Fibroblast of skin of left quadriceps (primary cell): Measurements from ENCODE around the gene MREG.

Source experiments
- DNase-seq, 2 experiments: peaks; one replicate each; pipeline ENCODE4 v3.0.0-alpha.2; 2013; ENCODE audit warnings: low read depth in 2 of 2

Gene MREG

DNA sequence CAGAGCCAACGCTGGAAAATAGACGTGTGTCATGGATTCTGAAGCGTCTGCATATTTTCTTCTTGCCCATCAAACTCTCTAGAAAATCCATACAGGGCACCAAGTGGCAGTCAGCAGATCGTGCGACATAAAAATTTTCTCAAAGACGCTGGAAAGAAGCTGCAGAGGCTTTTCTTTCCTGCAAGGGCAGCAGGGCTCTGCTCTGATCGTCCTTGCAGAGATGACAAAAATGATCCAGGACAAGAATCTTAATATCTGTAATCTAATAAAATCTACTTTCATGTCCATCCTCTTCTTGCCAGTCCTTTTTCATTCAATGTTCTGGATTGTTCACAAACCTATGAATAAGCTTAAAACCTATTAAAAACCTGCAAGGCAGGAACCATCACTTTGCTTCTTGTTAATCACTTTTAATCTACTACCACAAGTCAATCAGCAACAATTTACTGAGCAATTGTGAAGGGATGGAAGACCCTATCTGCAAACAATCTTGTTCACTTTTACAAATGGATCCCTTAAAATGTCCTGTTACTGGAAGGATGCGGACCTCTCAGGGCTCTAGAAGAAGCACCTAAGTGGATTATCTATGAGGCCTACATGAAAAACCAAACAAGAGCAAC lies 93.6 kb downstream of the MREG start:
- DNase-seq: no peak

DNA sequence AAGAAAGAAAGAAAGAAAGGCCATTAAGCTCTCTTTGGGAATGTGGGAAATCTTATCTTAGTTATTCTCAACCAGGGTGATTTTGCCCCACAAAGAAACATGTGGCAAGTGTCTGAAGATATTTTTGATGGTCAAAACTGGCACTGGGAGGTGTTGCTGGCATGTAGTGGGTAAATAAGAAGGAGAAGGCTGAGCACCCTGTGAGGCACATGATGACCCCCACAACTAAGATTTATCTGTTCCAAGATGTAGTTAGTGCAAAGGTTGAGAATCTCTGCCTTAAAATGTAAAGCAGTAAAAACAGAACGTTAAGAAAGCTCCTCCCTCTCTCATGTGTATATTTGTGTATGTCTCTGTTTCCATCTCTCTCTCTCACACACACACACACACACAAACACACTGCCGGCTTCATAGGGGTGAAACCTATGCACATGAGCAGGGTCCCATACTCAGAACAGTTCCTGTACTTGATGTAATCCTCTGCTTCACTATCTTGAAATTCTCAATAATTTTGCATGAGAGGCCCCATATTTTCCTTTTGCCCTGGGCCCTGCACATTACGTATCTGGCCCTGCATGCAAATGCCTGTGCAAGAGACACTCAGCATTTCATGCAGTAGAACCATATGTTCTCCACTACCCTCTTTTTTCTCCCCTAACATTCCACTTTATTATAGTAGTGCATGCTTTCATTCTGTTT lies 94.3 kb downstream of the MREG start:
- no peak for DNase-seq

DNA sequence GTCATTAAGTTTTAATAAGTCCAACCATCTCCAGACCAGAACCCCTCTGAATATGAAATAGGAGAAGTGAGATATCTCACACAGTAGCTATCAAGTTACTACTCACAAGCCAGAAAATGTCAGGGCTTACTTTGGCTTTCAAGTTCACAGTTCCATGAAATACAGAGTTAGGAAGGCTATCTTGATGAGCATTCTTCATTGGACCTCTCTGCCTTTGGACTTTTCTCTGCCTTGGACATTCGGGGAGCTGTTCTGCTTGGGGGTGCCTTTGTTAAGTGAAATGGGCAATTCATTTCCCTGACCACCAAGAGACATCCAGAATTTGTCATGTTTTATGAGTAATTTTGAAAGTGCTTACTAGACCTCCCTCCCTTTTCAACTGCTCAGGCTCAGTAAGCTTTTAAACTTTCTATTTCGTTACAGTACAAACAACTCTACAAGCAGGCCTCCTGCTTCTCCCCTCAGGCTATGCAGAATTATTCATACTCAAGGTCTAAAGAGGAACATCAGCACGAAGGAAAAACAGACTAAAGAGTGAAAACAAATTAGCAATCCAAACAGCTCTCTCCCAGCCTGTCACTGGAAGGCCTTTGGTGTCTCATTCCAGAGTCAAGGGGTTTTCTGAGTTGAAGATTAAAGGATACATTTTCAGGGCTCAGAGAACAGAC lies 95.3 kb downstream of the MREG start:
- DNase-seq: no peak

DNA sequence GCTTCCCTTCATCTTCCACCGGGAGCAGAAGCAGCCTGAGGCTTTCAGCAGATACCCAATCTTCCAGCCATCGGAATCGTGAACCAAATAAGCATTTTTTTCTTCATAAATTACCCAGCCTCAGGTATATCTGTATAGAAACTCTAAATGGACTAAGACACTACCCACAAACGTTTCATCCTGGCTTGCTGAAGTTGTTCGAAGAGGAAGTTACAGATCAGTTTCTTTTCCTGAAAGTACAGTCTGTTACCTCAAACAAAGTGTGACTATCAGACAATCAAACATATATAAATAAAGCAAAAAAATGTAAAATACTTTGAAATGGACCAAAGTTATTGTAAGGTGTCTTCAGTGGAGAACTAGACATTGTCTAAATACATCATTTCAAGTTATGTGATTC lies 97.9 kb downstream of the MREG start:
- DNase-seq: no peak

DNA sequence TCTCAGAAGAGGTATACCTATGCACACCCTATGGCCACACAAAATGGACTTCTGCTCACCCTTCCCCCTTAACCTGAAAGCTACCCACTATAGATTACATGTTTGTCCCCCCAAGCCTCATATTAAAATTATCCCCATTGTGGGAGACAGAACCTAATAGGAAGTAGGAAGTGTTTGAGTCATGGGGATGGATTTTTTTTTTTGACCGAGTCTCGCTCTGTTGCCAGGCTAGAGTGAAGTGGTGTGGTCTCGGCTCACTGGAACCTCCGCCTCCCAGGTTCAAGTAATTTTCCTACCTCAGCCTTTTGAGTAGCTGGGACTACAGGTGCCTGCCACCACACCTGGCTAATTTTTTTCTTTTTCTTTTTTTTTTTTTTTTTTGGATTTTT lies 98.6 kb downstream of the MREG start:
- DNase-seq: no peak

DNA sequence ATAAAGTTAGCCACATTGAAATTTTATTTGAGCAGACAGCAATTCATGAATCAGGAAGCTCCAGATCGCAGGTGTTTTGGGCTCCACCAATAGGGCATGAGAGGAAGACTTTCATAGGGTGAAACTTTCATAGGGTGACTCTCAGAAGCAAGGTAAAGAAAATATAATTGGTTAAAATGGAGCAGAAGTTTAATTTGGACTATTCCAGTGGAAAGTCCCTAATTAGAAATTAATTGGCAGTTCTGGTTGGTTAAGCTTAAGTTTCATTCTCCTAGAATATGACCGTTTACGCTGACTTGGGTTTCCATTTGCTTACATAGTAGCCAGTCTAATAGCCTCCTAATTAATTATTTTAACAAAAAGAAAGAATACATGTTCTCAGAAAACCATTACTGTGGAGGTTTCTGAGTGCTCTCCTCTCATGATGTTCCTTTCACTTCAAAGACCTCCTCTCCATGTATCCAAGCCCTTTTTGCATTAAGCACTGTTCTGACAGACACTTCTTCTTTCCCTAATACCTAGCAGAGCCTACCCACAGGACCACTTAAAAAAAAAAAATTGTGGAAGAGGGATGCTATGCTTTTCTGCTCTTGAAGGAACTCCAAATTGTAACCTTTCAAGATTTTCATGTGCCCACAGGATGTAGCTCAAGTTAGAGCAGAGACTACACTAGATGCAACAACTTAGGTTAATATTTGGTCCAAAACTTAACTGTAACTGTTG lies 99.1 kb downstream of the MREG start:
- no peak for DNase-seq

DNA sequence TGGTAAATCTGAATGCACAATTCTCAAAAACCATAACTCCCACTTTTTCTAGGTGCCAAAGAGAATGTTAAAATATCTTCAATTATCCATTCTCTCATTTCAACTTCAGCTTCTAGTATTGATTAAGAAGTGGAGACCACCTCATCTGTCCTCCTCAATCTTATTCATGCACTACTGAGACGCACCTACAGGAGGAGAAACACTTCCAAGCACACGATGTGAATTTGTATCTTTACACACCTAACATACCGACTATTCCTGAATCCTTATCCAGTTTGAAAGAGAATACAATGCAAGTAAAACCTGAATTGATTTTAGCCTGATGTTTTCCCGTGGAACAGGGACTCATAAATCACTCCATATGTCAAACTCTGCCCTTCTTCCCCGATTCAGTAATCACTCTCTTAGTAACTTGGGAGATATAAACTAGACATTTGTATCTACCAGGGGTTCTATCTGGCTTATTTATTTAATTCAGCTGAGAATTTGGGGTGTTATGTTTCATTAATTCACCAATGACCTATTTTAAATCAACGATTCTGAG lies 101.0 kb downstream of the MREG start:
- no peak for DNase-seq

DNA sequence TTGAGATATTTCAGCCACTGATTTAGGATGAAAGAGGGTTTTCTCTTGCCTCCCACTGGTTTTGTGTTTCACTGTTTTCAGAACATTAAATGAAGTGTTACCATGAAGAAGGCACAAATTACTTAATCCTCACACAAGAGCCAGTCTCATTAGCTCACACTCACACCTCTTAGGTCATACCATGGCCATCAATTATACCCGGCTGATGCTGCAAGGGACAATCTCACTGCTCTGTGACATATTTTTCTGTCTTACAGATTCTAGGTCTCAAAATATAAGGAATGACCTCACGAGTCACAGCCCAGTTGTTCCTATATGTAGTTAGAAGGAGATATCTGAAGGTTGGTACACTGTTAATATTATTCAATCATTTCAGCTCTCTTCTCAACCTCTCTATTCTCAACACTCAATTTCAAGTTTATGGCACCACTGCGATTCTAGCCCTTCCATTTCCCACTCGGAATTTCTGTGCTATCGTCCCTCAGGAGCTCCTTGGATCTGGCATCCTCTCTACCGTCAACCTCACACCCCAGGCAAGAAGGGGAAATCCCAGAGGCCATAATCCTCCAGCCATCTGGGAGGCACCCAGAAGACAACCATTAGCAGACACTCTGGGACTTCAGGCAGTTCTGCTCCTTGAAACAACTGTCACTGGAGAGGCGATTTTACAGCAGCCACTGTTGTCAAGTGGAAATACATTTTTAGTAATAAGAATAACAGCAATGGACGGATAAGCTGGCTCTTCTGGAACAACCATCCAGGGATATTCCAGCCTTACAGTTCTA lies 101.9 kb downstream of the MREG start:
- DNase-seq: no peak

DNA sequence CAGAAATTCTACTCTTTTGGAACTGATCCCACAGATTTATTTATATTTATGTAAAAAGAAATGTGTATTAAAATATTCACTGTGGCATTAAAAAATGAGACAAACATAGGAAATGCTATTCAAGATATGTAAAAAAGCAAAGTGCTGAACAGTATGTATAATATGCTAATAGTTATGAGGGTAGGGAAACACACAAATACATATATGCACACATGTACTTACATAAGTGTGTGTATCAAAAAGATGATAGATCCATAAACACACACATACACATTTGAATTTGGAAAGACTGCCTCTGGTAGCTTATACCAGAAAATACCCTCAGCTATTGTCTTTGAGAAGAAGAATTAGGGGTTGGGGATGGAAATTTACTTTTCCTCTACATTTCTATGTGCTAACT lies 103.2 kb downstream of the MREG start:
- no peak for DNase-seq

DNA sequence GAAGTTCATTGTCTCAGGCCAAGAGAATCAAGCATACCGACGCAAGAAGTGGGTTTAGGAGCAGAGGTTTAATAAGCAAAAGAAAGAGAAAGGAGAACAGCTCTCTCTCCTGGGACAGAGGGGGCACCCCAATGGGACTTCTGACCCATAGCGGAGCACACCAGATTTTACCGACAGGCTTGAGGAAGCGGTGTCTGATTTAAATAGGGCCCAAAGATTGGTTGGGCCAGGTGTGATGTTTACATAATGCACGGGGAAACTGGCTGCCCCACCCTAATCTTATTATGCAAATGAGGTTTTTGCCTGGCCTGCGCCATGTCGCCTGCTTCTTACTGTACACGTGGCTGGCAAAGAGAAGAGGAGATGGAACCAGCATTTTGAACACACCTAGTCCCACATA lies 106.2 kb downstream of the MREG start:
- DNase-seq: no peak

DNA sequence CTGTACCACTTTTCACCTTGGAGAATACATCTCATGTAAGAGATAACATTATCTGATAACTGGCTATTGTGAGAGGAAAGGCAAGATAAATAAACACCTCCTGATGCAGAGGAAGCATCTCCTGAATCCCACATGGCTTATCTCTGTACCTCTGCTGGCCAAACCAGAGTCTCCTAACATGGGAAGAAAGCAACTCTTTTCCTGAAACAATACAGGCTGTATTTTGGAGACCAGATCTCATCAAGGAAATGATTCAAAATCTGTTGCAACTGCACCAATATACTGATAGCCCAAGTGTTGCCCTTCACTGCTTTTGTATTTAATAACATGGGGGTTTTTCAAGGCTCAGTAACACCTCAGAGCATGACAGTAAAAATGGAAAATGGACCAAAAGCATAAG lies 106.9 kb downstream of the MREG start:
- no peak for DNase-seq

DNA sequence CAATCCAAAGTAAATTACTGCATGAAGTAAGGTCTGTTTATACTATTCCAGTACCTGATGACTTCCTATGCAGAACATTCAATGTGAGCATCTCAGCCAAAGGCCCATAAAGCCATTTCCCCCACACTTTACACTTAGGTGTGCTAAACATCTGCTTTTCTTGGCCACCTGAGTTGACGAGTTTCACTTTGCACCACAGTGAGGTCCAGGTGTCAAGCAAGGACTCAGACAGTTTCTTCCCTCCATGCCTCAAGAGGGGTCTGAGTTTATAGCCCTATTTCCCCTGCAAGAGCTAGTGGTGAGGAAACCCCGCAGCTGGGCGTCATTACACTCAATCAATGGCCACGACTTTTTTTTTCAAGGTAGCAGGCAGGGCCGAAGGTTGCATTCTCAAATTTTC lies 107.7 kb downstream of the MREG start:
- DNase-seq: no peak

DNA sequence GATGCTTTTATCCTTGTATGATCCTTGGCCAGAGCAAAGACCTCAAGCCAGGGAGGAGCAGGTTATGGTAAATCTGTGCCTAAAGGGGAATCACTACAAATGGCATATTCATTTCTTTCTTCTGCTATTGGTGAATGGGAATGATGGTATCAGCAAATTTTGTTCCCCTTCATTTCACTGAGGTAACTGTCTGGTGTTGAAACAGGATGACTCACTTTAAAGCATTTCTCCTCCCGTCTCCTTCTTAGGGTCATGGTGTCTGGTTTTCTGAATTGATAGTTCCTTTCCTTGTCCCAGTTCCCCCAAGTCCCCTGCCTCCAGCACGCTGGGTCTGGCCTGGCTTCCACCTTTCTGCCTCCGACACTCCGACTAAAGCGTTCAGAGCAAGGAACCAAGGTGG lies 109.2 kb downstream of the MREG start:
- DNase-seq: no peak

DNA sequence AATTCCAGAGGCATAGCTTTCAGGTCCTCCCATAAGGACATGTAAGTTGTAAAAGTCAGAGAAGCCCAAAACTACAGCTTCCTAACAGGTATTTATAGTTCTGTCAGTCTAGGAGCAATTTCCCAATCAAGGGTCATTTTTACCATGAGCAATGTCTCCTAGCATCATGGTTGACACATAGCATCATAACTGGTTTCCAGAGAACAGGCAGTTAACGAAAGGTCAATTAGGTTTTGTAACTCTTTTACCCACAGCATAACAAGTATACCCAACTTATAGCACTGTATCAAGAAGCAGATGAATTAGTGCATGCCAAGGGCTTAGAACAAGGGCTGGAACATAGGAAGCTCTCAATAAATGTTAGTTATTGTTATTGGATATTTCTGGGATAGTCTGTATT lies 110.1 kb downstream of the MREG start:
- no peak for DNase-seq

DNA sequence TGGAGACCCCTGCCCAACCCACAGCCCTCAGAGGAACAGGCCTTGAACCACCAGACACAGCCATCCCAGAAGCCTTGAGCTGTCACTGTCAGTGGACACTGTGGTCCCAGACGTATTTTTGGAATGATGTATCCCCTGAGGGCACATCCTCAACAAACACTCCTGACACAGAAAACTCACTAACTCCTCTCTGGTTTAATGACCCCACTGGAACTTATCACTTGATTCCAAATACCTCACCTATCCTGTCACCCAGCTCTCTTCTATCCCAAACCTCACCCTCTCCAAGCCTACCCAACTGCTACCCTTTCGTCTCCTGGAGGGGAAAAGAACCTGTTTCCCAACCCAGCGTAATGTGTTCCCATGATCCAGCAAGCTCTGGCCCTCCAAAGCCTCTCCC lies 111.6 kb downstream of the MREG start:
- no peak for DNase-seq

DNA sequence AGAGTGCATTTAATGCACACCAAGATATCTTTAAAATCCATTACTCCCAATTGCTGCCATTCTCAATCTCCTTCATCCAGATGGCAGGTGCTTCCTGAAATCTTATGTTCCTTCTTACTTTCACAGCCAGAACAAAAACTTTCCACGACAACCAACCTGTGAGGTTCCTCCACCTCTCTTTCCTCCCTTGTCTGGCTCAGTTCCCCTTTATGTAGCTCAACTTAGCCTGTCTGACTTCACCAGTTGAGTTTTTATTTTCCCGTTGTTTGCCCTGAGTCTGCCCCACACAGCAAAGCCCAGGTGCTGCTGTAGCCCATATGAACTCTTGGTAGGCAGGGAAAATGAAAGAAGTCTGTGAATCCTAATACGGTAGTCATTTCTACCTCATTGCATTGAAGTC lies 112.5 kb downstream of the MREG start:
- DNase-seq: no peak

DNA sequence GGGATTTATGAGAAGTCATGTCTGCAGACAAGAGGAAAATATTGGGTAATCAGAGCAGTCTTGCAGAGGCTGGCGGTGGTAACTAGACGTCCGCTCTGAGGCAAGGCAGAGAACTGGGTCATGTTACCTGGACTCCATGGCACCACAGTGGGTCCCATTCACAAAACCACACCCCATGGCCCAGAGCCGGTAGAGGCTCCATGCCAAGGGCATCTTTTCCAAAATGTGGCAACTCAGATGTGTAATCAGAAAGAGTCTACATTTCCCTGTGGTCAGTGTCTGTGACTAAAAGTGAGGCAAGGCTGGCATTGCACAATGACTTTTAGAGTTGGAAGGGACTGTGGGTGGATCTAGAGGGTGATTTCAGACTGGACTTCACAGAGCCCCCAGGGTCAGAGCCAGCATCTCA lies 113.1 kb downstream of the MREG start:
- DNase-seq: no peak

DNA sequence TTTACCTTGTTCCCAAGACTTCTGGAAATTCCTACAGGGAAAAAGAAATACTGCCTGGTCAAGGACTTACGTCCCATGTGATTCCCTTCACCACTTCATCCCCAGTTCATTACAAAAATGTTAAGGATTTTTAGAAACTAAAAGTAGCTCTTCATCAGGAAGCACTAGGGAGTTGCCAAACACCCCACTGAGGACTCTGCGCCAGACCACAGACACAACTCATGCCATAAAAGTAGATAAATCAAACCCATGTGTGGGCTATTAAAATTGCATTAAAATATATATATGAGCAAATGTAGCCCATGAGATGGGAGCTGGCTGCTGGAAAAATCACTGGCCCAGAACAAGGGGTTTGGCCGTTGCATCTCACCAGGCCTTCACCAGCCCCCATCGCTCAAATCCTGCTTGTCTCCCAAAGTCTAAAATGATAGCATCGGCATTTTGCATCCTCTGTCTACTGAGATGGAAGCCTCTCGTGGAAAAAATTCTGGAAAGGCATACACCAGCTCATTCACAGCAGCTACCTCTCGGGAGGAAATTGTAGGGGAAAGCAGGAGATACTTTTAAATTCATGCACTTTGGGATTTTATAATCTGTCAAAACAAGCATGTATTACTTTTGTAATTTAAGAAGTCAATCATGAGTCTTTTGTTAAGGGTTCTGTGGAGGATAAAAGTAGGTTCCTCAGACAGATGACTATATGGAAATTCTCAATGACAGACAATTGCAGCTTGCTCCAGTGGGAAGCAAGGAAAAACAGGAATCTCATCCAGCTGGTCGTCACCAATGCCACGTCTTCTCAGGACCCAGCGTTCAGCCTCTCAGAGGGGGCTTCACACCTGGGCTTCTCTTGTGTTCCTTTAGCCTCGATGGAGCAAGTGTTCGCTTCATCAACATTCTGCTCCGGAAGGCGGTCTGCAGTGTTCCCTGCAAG lies 113.9 kb downstream of the MREG start:
- DNase-seq: peak; percentile 91 to 93

DNA sequence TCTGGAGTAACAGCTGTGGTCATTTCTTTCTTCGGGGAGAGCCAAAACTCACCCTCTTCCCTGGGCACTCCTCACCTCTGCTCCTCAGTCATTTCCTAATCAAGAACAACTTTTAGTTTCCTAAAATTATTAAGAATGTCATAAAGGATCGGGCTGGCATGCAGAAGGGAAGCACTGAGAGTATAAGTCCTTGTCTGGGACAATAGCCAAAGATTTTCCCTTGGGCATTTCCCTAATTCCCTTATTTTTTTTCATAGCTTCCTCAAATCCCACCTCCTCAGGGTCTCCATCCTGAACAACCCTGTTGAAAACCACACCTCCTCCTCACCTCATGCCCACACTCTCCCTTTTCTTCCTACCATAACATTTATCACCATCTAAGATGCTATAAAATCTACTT lies 115.0 kb downstream of the MREG start:
- no peak for DNase-seq

DNA sequence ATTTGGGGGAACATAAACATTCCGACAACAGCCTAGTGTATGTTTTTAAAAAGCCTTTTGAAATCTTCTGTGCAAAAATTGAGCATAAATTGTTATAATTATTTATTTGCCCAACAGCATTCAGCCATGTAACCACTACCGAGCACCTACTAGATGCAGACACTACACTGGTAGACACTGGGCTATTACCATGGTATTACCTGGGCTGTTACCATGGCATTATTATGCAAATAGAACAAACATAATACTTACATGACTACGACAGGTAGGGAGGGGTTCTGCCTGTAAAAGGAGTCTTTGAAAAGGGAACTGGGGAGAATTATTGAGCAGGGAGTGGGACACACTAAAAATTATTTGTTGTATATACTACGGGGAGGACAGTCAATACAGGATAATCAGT lies 116.4 kb downstream of the MREG start:
- no peak for DNase-seq

DNA sequence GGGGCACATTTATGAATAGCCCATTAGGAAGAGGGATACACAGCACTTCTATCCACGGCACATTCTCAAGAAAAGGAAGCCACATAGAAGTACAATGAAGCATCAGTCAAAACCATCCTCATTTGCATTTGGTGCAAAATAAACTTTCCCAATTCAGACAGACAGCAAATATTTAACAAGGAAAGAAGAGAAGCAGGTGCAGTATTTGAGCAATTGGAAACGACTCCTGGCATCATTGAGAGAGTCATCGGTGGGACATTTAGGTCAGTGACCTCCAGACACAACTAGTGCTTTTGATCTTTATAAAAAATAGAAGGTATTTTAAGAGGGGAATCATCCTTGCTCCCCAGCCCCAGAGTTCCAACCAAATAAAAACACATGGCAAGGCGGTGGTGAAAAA lies 118.0 kb downstream of the MREG start:
- no peak for DNase-seq
